ACHN (cell line): ENCODE measurements around the gene AKAP6.
"Not testable (repeated sequence)": the region's sequence is repeated elsewhere in the genome, so short reads cannot be mapped to it uniquely, and the experiment has no call there.

Experiments
- DNase-seq: peaks from one replicate; pipeline ENCODE4 v3.0.0-alpha.2; 2015
- in situ Hi-C: cut with HindIII; loops from 2 replicates; pipeline ENCODE4 v1.10.0; 2017; ENCODE audit warnings: low sequenced_read_pairs, low pct_ligation_motif_present, low pct_unique_long_range_greater_than_20kb

Gene AKAP6

GRCh38 chr14:32458720-32459119, 129.6 kb downstream of the AKAP6 start:
- DNase-seq = no peak
- in situ Hi-C loops = no loop called here

- no peak for DNase-seq
- in situ Hi-C loops = no loop called here
Observed at GRCh38 chr14:32460267-32460666, 131.2 kb downstream of the AKAP6 start.

DNA sequence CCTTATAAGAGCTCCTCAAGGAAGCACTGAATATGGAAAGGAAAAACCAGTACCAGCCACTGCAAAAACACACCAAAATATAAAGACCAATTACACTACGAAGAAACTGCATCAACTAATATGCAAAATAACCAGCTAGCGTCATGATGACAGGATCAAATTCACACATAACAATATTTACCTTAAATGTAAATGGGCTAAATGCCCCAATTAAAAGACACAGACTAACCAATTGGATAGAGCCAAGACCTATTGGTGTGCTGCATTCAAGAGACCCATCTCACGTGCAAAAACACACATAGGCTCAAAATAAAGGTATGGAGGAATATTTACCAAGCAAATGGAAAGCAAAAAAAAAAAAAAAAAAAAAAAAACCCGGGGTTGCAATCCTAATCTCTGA, 133.5 kb downstream of the AKAP6 start:
- in situ Hi-C loops = not testable (repeated sequence)

GRCh38 chr14:32468955-32469354, 139.9 kb downstream of the AKAP6 start:
- in situ Hi-C loops = no loop called here
- DNase-seq = peak; percentile 27

More for the DNA sequence above, 133.5 kb downstream of the AKAP6 start:
- DNase-seq = not testable (repeated sequence)

- DNase-seq = peak; percentile 51
- in situ Hi-C loops = no loop called here
Observed at GRCh38 chr14:32469388-32470160, 140.5 kb downstream of the AKAP6 start.

- no peak for DNase-seq
- in situ Hi-C loops = no loop called here
Observed at GRCh38 chr14:32470161-32470715, 141.1 kb downstream of the AKAP6 start.

DNA sequence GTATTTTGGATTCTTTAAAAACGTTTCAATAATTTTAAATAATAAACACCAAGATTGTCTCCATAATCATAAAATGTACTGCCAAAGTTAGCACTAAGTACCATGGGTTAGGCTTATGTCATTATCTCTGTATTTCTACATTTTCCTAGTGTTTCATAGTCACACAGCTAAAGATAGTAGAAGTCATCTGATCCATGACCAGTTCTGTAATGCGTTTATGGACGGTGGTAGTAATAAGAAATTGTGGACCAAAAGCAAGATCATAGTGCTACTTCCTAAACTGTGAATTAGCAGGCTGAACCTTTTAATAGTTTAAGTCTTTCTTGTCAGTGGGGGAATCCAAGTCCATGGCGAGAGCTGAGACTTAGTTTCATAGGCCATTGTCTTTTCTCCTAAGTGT, 142.1 kb downstream of the AKAP6 start:
- in situ Hi-C loops = no loop called here
- DNase-seq = no peak

DNA sequence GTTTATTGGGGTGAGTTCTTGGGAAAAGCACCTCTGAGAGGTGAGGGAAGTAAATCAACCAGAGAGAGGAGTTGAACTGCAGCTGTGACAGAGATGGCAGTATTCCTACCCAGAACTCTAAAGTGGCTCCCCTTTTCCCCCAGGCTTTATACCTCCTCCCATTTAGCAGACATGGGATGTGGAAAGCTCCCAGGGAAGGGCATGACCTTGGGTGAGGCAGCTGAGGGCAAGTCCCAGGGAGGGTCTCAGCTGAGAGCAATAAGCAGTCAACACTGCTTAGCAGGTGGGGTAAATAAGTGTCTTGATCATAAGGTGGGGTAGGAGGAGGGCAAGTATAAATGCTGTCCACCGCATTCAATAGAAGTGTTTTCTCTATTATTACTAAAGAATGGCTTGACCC, 143.0 kb downstream of the AKAP6 start:
- DNase-seq = no peak
- in situ Hi-C loops = no loop called here

DNA sequence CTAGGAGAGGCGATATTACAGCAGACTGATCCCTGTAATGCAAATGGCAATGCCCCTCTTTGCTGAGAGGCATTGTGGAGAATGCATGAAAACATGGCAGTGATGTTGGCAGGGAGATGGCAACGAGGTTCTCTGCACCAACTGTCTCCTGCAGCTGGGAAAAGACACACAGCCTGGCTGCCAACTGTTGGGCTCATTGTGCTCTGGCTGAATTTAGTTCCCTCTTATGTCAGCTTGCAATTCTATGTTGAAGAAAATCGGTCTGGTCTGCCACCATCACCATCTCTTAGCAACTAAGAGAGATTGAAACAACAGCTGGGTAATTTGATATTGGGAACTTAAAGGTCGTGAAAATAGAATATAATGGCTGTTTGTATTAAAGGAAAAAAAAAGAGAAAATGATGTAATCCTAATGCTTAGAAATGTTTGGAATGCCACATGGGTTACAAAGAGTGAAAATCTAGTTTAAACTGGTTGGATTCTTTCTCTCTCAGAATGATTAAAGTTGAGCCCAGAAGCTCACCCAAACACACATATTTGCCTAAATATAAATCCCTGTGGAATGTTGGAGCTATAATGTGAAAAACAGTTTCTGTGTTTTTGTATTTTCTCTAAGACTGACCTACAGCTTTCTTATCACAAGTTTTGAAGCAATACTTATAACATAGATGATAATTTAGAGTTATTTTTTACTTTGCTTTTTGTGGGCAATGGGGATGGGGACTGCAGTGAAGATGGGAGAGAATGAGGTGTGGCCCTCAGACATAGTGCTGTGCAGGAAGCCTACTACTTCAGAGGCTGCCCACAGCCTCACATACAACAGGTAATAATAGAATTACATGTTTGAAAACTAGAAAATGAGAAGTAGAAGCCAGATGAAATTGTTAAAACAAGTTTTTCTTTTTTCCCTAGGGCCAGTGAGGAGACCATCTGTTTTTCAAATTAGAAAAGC, 143.7 kb downstream of the AKAP6 start:
- in situ Hi-C loops = no loop called here
- peak; percentile 28 for DNase-seq

DNA sequence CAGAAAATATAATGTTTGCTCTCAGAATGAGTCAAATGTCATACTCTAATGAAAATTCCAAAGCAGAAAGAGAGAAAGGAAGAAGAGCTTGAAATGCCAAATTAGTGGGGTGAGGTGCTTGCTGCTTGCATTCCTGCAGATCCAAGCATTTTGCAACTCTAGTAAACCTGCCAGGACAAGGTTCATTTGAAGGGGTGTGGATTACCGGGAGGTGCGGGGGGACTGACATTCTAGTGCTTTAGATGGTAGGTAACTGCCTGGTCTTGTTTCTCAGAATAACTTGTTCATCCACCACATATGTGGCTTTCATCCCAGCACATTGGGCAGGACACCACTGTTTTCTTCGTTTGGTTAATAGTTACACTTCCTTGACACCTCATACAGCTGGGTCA, 144.4 kb downstream of the AKAP6 start:
- in situ Hi-C loops = no loop called here
- DNase-seq = peak; percentile 51

- in situ Hi-C loops = no loop called here
Observed at GRCh38 chr14:32474478-32475195, 145.5 kb downstream of the AKAP6 start.

DNA sequence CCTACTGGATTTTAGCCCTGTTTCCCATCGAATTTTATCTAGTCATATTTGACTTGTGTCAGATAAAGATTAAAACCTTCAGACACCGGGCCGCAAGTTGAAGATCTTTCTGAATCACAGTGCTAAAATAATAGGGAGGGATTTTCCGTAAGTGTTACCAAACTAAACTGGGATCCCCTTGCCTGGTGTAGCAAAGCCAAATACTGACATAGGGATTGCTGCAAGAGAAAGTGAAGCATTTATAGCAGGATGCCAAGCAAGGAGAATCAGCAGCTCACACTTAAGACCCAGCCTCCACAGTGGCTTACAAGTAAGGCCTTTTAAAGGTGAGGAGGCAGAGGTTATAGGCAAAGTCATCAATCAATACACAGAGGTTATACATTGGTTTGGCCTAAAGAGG, 147.4 kb downstream of the AKAP6 start:
- in situ Hi-C loops = no loop called here
- DNase-seq = no peak

More at GRCh38 chr14:32474478-32475195, 145.5 kb downstream of the AKAP6 start:
- DNase-seq = no peak

DNA sequence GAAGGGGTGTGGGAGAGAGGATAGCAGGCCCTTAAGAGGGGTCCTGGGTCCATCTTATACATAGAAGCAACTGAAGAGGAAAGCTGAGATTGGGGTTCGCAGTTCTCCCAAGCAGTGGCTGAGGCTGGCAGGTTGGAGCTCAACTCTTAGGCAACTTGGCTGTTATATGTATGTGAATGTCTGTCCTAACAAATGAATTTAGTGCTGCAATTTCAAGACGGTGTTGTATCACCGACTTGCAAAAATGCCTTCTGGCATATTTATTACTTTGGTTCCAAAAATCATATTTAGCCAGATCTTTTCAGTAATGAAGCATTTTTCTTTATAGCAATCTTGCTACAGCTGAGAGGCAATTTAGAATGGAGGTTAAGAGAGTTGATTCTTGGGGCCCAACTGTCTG, 148.3 kb downstream of the AKAP6 start:
- in situ Hi-C loops = no loop called here
- no peak for DNase-seq

- in situ Hi-C loops = no loop called here
Observed at GRCh38 chr14:32478050-32478449, 149.0 kb downstream of the AKAP6 start.

DNA sequence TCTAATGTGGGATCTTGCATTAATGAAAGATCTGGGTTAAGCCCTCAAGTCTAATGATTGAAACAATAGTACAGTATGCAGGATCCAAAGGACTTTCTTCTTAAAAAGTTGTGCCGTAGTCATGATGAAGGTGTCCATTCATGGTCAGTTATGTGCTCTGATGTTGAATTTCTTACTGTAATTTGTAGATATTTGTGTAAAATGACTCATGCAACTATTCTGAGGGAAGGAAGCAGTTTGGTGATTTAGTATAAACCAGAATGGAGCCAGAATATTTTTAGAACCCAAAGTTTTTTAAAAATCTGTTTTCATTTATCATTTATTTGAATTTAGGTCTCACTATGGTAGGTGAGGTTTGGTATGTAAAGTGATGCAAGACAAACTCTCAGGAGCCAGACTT, 151.2 kb downstream of the AKAP6 start:
- in situ Hi-C loops = no loop called here
- no peak for DNase-seq

More at GRCh38 chr14:32478050-32478449, 149.0 kb downstream of the AKAP6 start:
- DNase-seq = no peak

DNA sequence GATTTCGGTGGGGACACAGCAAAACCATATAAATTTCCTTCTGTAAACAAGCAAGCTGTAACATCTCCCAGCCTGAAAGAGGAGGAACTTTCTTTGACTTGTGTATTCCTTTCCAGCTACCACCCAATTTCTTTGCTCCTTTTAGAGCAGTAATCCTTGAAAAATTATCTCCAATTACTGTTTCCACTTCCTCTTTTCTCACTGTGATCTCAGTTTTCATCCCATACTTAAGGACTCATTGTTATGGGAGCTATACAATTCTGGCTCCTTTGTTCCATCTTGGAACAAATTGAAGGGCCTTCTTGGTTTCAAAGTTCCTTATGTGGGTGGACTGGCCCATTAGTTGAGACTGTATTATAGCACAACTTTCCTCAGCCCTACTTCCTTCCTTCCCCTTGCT, 152.6 kb downstream of the AKAP6 start:
- in situ Hi-C loops = no loop called here
- DNase-seq = no peak

- in situ Hi-C loops = no loop called here
- no peak for DNase-seq
Observed at GRCh38 chr14:32491416-32492016, 162.4 kb downstream of the AKAP6 start.

GRCh38 chr14:32492457-32492856, 163.4 kb downstream of the AKAP6 start:
- no peak for DNase-seq
- in situ Hi-C loops = no loop called here
